ENCODE results near the gene OR6X1. TPM values are rescaled to one million over a fixed set of nuclear protein-coding genes. Genes with fewer than 3 reads are reported as not detected.

The OR6X1 gene
- total RNA-seq, 1 experiment from 2014 or later = not detected

GRCh38 chr11:123783536-123783935 is 29.2 kb upstream of the OR6X1 start:
- H3K18ac ChIP-seq (ENCODE audit: insufficient read length, low read depth, low read length) = no peak overlapping the region
- no peak overlapping the region for H4K8ac ChIP-seq (replicated peaks; ENCODE audit: insufficient read length, low read depth, low read length)
- no peak overlapping the region for H3T11ph ChIP-seq (ENCODE audit: low read length)
- H2AFZ ChIP-seq (ENCODE audit: low read length) = no peak overlapping the region
- H3K9ac ChIP-seq (ENCODE audit: extremely low read depth, insufficient read length, low read length) = no peak overlapping the region
- no peak overlapping the region for H3K56ac ChIP-seq (ENCODE audit: insufficient read length, low read depth, low read length)
- no peaks in the 10 kb centered on the region for H3K9me3 ChIP-seq (ENCODE audit: control insufficient read depth, low read depth, low read length)
- H3K4me1 ChIP-seq (ENCODE audit: insufficient read depth, low read length) = peaks cover 3% of the 10 kb centered on the region; the same call in 1 of the 2 replicates
- peaks cover 14 to 60% (median 36%) of the 10 kb centered on the region in 3 experiments for H3K36me3 Mint-ChIP-seq (ENCODE audit: insufficient read depth in 1 of 3, low read depth in 3 of 3)
- no peaks in the 10 kb centered on the region for H3K79me2 ChIP-seq (ENCODE audit: insufficient read depth, low read length)
- no peak overlapping the region for H3K14ac ChIP-seq (ENCODE audit: insufficient read depth, low read length)
- no peak overlapping the region for H2BK15ac ChIP-seq (ENCODE audit: low read depth, low read length)
- H3K27me3 Mint-ChIP-seq (ENCODE audit: low read depth) = no peaks in the 10 kb centered on the region
- no peaks in the 10 kb centered on the region for H3K79me1 ChIP-seq (ENCODE audit: insufficient read depth, low read depth, low read length, poor library complexity, severe bottlenecking)
- no peak overlapping the region for H2BK5ac ChIP-seq (ENCODE audit: insufficient read length, low read length)
- H3K4me2 ChIP-seq (ENCODE audit: insufficient read depth, insufficient read length, low read length) = no peak overlapping the region
- no peak overlapping the region for H3K4ac ChIP-seq (ENCODE audit: low read depth, low read length)
- H4K5ac ChIP-seq (ENCODE audit: insufficient read length, low read depth, low read length) = no peak overlapping the region
- no peak overlapping the region for H3K4me3 Mint-ChIP-seq
- no peak overlapping the region for H2BK12ac ChIP-seq (ENCODE audit: insufficient read length, low read depth, low read length)
- no peaks in the 10 kb centered on the region for H4K20me1 ChIP-seq (ENCODE audit: control insufficient read depth, insufficient read depth, insufficient read length)
- no peak overlapping the region for H3K27ac Mint-ChIP-seq
- WGBS (ENCODE audit: extremely low coverage, insufficient read length, low lambda C conversion rate) = no CpG with 5 or more reads among the region's 1 CpG
- H3K27ac ChIP-seq (ENCODE audit: insufficient read length, low read depth, low read length) = no peak overlapping the region
- TF ChIP-seq CTCF (conservative IDR thresholded peaks at IDR 0.05) = no peak
- no peak for DNase-seq
- H2BK20ac ChIP-seq (ENCODE audit: low read depth, low read length, poor library complexity, severe bottlenecking) = no peak overlapping the region
- H2AK5ac ChIP-seq (ENCODE audit: insufficient read length, low read length) = no peak overlapping the region
- H3K23ac ChIP-seq (ENCODE audit: insufficient read length, low read depth, low read length) = no peak overlapping the region
- peaks cover 36 to 45% of the 10 kb centered on the region in 2 experiments for H3K4me1 Mint-ChIP-seq
- no peaks in the 10 kb centered on the region for H3K23me2 ChIP-seq (ENCODE audit: insufficient read length, low read depth, low read length, poor library complexity, severe bottlenecking)
- no peak overlapping the region for H4K91ac ChIP-seq (ENCODE audit: insufficient read length, low read depth, low read length)
- H3K9me3 Mint-ChIP-seq = peaks cover 31 to 39% of the 10 kb centered on the region in 2 experiments
- H3K27me3 ChIP-seq (ENCODE audit: insufficient read depth, low read length) = no peaks in the 10 kb centered on the region
- H2BK120ac ChIP-seq (ENCODE audit: low read depth, low read length, poor library complexity, severe bottlenecking) = no peak overlapping the region
